Gastroesophageal sphincter (tissue), 4 donors: ENCODE results near the gene LILRB3. TPM values are rescaled to one million over a fixed set of nuclear protein-coding genes. Genes with fewer than 3 reads are reported as not detected.
"Not testable (repeated sequence)": the region's sequence is repeated elsewhere in the genome, so short reads cannot be mapped to it uniquely, and the experiment has no call there.

ENCODE experiments used
- ATAC-seq: fragments of 150-250 bp; one replicate; pipeline ENCODE4 v1.9.1; 2016; ENCODE audit warnings: mild to moderate bottlenecking, moderate library complexity
- H3K27ac ChIP-seq, 4 donors: fragments of 200-600 bp; sonication (generic) in 3 of 4; 1 replicate in 3 of 4; 2 replicates in 1 of 4; pipeline ENCODE4 v1.5.1; 2016 to 2019
- H3K27me3 ChIP-seq: fragments of 200-600 bp; sonication (generic); one replicate; pipeline ENCODE4 v1.5.1; 2019
- H3K36me3 ChIP-seq, 2 donors: fragments of 200-600 bp; sonication (generic); one replicate each; pipeline ENCODE4 v1.5.1; 2019; ENCODE audit warnings: control low read depth in 1 of 2
- H3K4me1 ChIP-seq, 3 donors: fragments of 200-600 bp; sonication (generic); 1 replicate in 2 of 3; 2 replicates in 1 of 3; pipeline ENCODE4 v1.5.1; 2016 to 2019; ENCODE audit warnings: control low read depth in 2 of 3
- H3K4me3 ChIP-seq, 2 donors: fragments of 200-600 bp; sonication (generic); one replicate each; pipeline ENCODE4 v1.5.1; 2019; ENCODE audit warnings: mild to moderate bottlenecking in 1 of 2, moderate library complexity in 1 of 2
- H3K9me3 ChIP-seq, 3 donors: fragments of 200-600 bp; sonication (generic); one replicate each; pipeline ENCODE4 v1.5.1; 2017 to 2019; ENCODE audit warnings: control low read depth in 2 of 3
- EP300 ChIP-seq: sonication (generic); formaldehyde crosslinking; IDR thresholded peaks from one replicate; pipeline ENCODE4 v1.6.1; 2017; ENCODE audit warnings: antibody characterized with exemption, mild to moderate bottlenecking
- POLR2A ChIP-seq, 2 donors: fragments of 450-650 bp; IDR thresholded peaks; one replicate each; pipeline ENCODE4 v1.6.1; 2017; ENCODE audit warnings: antibody characterized with exemption in 2 of 2, mild to moderate bottlenecking in 2 of 2, moderate library complexity in 1 of 2
- POLR2AphosphoS5 ChIP-seq: sonication (generic); formaldehyde crosslinking; IDR thresholded peaks from one replicate; pipeline ENCODE4 v1.6.1; 2017; ENCODE audit warnings: antibody characterized with exemption
- WGBS, 2 donors: methylation state at CpG; one replicate each; pipeline ENCODE4 v1.1.5; 2018; ENCODE audit warnings: low coverage in 1 of 2; 5-methylcytosine and 5-hydroxymethylcytosine counted together
- total RNA-seq, 4 donors: library from RNA; depleted of rRNA; stranded (reverse); fragments of >200 nt; gene quantifications; one replicate each; pipeline ENCODE4 v1.1.0, GENCODE V29; 2016
- TF ChIP-seq, protein P1 (sequence below), 4 experiments: fragments of 200-600 bp in 2 of 4; fragments of 450-650 bp in 2 of 4; sonication (generic) in 1 of 4; IDR thresholded peaks; one replicate each; pipeline ENCODE4 v1.5.1; 2017 to 2019; ENCODE audit warnings: antibody characterized with exemption in 4 of 4, mild to moderate bottlenecking in 2 of 4, moderate library complexity in 2 of 4

LILRB3 gene
- total RNA-seq, 4 donors from 2014 or later = 6.8 to 29.9 (median 21.3) TPM

DNA sequence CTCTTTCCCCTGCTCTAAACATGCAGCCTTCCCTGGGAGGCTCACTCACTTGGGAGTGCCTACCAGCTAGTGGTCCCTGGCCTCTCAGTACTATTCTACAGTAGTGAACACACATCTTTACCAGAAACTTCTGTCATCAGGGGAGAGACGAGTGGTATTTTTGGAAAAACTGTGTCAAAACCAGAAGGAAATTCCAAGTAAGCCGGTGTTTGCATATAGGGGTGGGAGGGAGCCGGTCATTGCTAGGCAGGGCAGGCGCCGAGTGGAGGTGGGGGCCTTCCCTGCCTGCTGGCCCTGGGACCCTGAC is 15.2 kb downstream of the LILRB3 start:
- Histone ChIP-seq H3K36me3 (peaks cover 0 to 58% of the 10 kb centered on the region in 2 donors), H3K27me3 (no peaks in the 10 kb centered on the region), H3K27ac (peak overlapping the region in 3 of 4 donors; percentile 29 to 60 (median 50)), H3K9me3 (no peaks in the 10 kb centered on the region), H3K4me3 (no peak overlapping the region), H3K4me1 (peaks cover 0 to 82% (median 36%) of the 10 kb centered on the region in 3 donors)
- TF ChIP-seq POLR2AphosphoS5 (no peak), EP300 (no peak), POLR2A (IDR thresholded peaks at IDR 0.05) (no peak)
- TF ChIP-seq, protein P1, sequence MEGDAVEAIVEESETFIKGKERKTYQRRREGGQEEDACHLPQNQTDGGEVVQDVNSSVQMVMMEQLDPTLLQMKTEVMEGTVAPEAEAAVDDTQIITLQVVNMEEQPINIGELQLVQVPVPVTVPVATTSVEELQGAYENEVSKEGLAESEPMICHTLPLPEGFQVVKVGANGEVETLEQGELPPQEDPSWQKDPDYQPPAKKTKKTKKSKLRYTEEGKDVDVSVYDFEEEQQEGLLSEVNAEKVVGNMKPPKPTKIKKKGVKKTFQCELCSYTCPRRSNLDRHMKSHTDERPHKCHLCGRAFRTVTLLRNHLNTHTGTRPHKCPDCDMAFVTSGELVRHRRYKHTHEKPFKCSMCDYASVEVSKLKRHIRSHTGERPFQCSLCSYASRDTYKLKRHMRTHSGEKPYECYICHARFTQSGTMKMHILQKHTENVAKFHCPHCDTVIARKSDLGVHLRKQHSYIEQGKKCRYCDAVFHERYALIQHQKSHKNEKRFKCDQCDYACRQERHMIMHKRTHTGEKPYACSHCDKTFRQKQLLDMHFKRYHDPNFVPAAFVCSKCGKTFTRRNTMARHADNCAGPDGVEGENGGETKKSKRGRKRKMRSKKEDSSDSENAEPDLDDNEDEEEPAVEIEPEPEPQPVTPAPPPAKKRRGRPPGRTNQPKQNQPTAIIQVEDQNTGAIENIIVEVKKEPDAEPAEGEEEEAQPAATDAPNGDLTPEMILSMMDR (IDR thresholded peaks at IDR 0.05) = no peak
- WGBS, 2 donors = 60% methylated on average over 5 of the region's 5 CpGs; no CpG with 5 or more reads in 1 of the 2 donors
- no peak for ATAC-seq

DNA sequence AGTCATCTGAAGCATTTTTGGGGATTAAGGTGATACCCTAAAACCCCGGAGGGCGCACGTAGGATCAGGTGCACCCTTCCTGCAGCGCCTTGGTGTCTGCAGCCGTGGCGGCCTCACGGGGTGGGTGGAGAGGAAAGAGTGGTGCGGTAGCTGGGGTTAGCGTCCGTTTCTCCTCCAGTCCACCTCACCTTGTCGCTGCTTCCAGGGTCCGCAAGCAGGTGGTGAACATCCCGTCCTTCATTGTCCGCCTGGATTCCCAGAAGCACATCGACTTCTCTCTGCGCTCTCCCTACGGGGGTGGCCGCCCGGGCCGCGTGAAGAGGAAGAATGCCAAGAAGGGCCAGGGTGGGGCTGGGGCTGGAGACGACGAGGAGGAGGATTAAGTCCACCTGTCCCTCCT is 15.6 kb downstream of the LILRB3 start:
- Histone ChIP-seq H3K27ac (peak overlapping the region in 3 of 4 donors; percentile 29 to 60 (median 50)), H3K4me1 (peaks cover 0 to 87% (median 39%) of the 10 kb centered on the region in 3 donors), H3K36me3 (peaks cover 0 to 63% of the 10 kb centered on the region in 2 donors)
- WGBS, 2 donors = 69% methylated on average over 19 of the region's 23 CpGs; no CpG with 5 or more reads in 1 of the 2 donors
- not testable (repeated sequence) for H3K9me3 ChIP-seq, ATAC-seq, H3K4me3 ChIP-seq, H3K27me3 ChIP-seq

DNA sequence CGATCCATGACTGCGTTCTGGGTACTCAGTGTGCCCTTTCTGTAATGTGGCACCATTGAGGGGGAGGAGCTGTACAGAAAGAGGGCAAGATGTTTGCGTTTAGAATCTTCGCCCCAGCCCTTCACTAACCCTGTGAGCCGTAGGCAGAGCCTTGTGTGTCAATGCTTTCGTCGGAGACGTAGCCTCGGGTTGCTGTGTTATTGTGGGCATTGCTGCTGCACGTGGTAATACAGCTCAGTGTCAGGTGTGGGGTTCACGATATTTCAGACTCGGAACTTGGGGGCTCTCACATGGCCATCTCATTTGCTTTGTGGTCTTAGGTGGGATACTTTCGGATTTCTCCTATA is 16.0 kb downstream of the LILRB3 start:
- Histone ChIP-seq H3K9me3 (no peaks in the 10 kb centered on the region), H3K36me3 (peaks cover 0 to 67% of the 10 kb centered on the region in 2 donors), H3K27me3 (no peaks in the 10 kb centered on the region), H3K27ac (peak overlapping the region in 3 of 4 donors; percentile 29 to 60 (median 50)), H3K4me3 (no peak overlapping the region), H3K4me1 (peaks cover 0 to 91% (median 42%) of the 10 kb centered on the region in 3 donors)
- ATAC-seq = no peak
- 73% methylated on average over 7 of the region's 13 CpGs; no CpG with 5 or more reads in 1 of the 2 donors for WGBS, 2 donors
- TF ChIP-seq POLR2A (IDR thresholded peaks at IDR 0.05) (no peak), EP300 (no peak), POLR2AphosphoS5 (no peak)
- TF ChIP-seq, protein P1 (IDR thresholded peaks at IDR 0.05) = no peak

DNA sequence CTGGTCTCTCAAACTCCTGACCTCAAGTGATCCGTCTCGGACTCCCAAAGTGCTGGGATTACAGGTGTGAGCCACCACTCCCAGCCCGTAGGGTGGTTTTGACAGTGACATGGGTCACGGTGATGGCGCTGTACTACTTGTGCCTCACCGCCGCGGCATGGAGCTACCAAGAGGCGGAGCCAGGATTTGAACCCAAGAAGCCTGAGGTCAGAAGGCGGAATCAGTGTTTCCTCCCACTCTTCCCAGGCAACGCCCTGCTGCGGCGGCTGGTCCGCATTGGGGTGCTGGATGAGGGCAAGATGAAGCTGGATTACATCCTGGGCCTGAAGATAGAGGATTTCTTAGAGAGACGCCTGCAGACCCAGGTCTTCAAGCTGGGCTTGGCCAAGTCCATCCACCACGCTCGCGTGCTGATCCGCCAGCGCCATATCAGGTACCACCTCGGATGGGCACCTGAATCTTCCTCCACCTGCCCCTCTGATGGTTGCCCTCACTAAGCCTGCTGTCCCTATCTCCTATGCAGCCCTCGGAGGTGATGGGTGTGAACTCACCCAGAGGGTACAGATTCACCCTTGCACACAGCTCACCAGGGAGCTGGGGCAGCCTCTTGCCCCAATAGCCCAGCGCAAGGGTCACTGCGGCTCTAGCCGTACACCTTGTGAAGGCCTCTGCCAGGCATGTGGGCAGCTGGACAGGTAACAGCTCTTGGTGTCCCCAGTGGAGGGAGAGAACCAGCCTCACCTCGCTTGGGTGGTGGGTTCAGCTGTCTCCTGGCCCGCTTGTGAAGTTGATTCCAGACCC is 16.6 kb downstream of the LILRB3 start:
- TF ChIP-seq POLR2AphosphoS5 = no peak
- TF ChIP-seq EP300 = no peak
- TF ChIP-seq, protein P1 (IDR thresholded peaks at IDR 0.05) = no peak
- no peak for TF ChIP-seq POLR2A (IDR thresholded peaks at IDR 0.05)
- Histone ChIP-seq H3K36me3 (peaks cover 0 to 72% of the 10 kb centered on the region in 2 donors), H3K9me3 (no peaks in the 10 kb centered on the region), H3K4me1 (peaks cover 0 to 96% (median 45%) of the 10 kb centered on the region in 3 donors), H3K27me3 (no peaks in the 10 kb centered on the region), H3K4me3 (no peak overlapping the region), H3K27ac (peak overlapping the region in 1 of 4 donors; percentile 33)
- WGBS, 2 donors = 100% methylated on average over 1 of the region's 27 CpGs; no CpG with 5 or more reads in 1 of the 2 donors
- ATAC-seq = no peak

DNA sequence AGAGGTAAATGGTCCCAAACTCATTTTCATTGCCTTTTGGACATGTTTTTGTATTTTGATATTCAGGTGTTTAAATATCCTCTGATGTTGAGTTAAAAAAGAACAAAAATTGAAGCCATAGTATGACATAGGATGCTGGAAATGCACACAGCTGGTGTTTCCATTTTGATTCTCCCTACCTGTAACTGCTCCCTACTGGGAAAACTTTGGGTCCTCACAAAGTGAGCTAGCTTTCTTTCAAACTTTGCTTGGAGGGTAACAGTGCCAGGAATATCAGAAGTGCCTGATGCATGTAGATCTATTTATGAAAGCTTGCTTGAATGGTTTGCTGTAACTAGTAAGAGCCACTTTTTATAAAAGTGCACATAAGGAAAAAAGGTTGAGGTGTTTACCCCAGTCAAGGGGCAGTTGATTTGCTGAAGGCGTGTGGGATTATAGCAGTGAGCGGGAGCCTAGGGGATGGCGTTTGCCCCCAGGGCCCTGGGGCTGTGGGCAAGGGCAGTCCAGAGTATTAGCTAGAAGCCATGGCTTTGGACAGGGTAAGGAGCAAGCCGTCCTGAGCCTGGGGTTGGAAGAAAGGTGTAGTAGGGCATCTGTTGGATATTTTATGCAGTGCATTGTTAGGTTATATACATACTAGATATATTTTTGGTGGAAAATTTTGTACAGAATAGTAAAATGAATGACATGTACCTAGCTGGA is 17.9 kb downstream of the LILRB3 start:
- no peak overlapping the region for H3K4me3 ChIP-seq
- no peak overlapping the region for H3K27ac ChIP-seq
- TF ChIP-seq, protein P1 (IDR thresholded peaks at IDR 0.05) = no peak
- TF ChIP-seq POLR2A (IDR thresholded peaks at IDR 0.05) = no peak
- TF ChIP-seq POLR2AphosphoS5 = no peak
- TF ChIP-seq EP300 = no peak
- no peaks in the 10 kb centered on the region for H3K27me3 ChIP-seq
- WGBS, 2 donors = 65 to 78% methylated on average over 4 of the region's 4 CpGs
- H3K9me3 ChIP-seq = no peaks in the 10 kb centered on the region
- H3K36me3 ChIP-seq = peaks cover 0 to 73% of the 10 kb centered on the region in 2 donors
- ATAC-seq = no peak
- peaks cover 0 to 91% (median 40%) of the 10 kb centered on the region in 3 donors for H3K4me1 ChIP-seq
